KBM-7 (cell line): ENCODE measurements around the gene ZNF597.

Source experiments
- DNase-seq: peaks from one replicate; pipeline ENCODE4 v3.0.0-alpha.2; 2015
- in situ Hi-C: fragments of 300-500 bp; cut with MboI; formaldehyde crosslinking; loops from 2 replicates; pipeline ENCODE4 v1.14.3; 2020; ENCODE audit warnings: low sequenced_read_pairs, low pct_unique_long_range_greater_than_20kb, mixed read lengths

Gene ZNF597

GRCh38 chr16:3443108-3444031 is at the start of gene ZNF597, which contains the start of gene NAA60:
TSS of gene ZNF597 (minus strand) at chr16:3443504. CDS start at chr16:3443153, 351 bp downstream.
TSS of gene NAA60 (plus strand) at chr16:3443680. CDS start at chr16:3476228, 32,548 bp downstream.
- in situ Hi-C loops, result no loop called here

GRCh38 chr16:3492356-3492755 is 49.1 kb upstream of the ZNF597 start:
- no peak for DNase-seq
- in situ Hi-C loops, result no loop called here

More at GRCh38 chr16:3443108-3444031, at the start of gene ZNF597, which contains the start of gene NAA60:
- peak; percentile 98 for DNase-seq

GRCh38 chr16:3490911-3491629 is 47.8 kb upstream of the ZNF597 start:
- no peak for DNase-seq
- in situ Hi-C loops, result no loop called here

- no peak for DNase-seq
- in situ Hi-C loops, result no loop called here
These were observed 45.5 kb upstream of the ZNF597 start for GRCh38 chr16:3488801-3489200.

GRCh38 chr16:3487521-3488410 is 44.5 kb upstream of the ZNF597 start:
- in situ Hi-C loops, result no loop called here
- DNase-seq, result no peak

- in situ Hi-C loops, result no loop called here
- no peak for DNase-seq
These were observed 43.4 kb upstream of the ZNF597 start for GRCh38 chr16:3486506-3487215.

GRCh38 chr16:3485821-3486505 is 42.7 kb upstream of the ZNF597 start:
- no peak for DNase-seq
- in situ Hi-C loops, result no loop called here

- in situ Hi-C loops, result no loop called here
- DNase-seq, result no peak
These were observed 41.9 kb upstream of the ZNF597 start for GRCh38 chr16:3485097-3485745.

- no peak for DNase-seq
- in situ Hi-C loops, result no loop called here
These were observed 41.2 kb upstream of the ZNF597 start for GRCh38 chr16:3484318-3485096.

GRCh38 chr16:3482659-3483241 is 39.4 kb upstream of the ZNF597 start:
- in situ Hi-C loops, result no loop called here
- no peak for DNase-seq

GRCh38 chr16:3481696-3482658 is 38.7 kb upstream of the ZNF597 start:
- in situ Hi-C loops, result no loop called here
- no peak for DNase-seq

GRCh38 chr16:3480901-3481695 is 37.8 kb upstream of the ZNF597 start:
- DNase-seq, result no peak
- in situ Hi-C loops, result no loop called here

GRCh38 chr16:3479654-3480216 is 36.4 kb upstream of the ZNF597 start:
- DNase-seq, result no peak
- in situ Hi-C loops, result no loop called here

- DNase-seq, result no peak
- in situ Hi-C loops, result no loop called here
These were observed 35.1 kb upstream of the ZNF597 start for GRCh38 chr16:3478242-3478925.
